AG08395 (cell line): ENCODE results near the gene HSH2D.

ENCODE experiments used
- DNase-seq: peaks from one replicate; pipeline ENCODE4 v3.0.0; 2012; ENCODE audit warnings: mixed read lengths, low spot score

The HSH2D gene

DNA sequence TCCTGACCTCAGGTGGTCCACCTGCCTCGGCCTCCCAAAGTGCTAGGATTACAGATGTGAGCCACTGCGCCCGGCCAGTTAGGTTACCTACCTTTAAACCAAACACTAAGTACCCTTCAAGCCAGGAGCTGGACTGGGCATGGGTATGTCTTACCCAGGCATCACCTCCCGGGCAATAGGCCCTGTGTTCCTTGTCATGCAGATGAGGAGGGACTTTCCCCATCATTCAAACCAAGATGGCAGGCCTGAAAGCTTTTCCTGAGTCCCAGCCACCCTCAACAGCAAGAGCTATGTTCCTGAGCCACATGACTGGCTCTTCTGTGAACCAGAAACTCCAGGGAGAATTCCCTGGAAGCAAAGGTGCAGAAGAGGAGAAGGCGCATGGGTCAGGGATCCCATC is 22.3 kb upstream of the HSH2D start:
- DNase-seq = no peak

DNA sequence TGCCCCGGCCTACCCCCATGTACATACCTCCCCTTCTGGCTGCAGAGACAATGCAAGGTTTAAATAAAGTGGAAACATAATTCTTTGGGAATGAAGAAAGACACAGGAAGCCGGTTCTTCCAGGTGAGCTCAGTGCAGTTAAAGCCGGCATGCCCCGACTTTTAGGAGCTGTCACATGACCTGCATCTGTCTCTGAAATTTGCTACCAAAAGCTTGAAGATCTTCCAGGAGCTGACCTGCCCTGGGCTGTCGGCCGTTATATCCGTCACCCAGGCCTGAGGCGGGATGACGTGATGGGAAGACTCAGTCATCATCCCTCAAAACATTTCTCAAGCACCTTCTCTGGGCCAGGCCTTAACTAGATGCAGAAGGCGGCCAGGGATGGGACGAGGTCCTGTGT is 21.5 kb upstream of the HSH2D start:
- DNase-seq = no peak

DNA sequence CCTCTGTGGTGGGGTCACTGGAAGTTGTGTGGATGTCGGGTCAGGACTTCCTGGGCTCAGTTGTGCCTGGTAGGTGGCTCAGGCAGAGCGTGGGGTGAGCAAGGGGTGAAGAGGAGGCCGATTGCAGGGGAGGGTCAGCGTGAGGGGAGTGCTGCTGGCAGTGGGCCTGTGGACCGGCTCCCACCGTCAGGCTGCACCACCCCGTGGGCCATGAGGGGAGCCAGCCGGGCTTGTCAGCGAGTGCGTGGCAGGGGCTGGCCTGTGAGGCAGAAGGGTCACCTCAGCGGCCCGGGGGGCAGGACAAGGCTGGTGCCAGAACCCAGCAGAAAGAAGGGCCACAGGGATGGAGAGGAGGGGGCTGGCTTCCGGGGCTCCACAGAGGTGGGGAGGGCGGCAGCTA is 18.5 kb upstream of the HSH2D start:
- no peak for DNase-seq

DNA sequence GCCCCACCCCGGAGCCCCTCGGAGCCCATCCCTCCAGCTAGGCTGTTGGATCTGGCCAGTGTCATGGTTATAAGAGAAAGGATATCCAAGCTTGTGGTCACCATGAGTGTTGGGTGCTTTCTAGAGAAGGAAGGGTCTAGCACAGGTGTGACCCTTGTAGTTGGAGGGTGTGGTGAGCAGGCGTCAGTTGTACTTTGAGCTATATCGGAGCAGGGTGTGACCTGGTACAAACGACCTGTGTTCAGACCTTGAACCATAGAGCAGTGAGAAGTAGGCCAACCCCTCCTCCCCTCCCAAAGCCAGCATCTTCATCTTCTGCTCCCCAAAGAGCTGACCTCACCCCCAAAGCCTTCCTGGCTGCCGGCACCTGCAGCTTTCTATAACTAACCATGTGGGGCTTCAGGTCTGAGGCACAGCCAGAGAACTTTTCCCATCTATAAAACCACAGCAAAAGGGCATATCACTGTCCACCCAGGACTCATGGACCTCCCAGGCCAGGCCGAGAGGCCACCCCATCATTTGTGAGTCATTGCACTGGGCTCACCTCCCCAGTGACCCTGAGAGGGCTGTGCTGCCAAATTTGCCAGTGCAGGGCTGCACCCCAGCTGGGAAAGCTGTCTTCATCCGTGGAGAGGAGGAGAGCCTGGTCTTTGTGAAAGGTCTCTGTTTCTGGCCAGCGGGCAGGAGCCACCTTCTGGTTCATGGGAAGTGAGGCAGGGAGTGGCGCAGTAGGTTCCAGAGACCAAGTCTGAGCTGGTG is 17.6 kb upstream of the HSH2D start:
- no peak for DNase-seq

DNA sequence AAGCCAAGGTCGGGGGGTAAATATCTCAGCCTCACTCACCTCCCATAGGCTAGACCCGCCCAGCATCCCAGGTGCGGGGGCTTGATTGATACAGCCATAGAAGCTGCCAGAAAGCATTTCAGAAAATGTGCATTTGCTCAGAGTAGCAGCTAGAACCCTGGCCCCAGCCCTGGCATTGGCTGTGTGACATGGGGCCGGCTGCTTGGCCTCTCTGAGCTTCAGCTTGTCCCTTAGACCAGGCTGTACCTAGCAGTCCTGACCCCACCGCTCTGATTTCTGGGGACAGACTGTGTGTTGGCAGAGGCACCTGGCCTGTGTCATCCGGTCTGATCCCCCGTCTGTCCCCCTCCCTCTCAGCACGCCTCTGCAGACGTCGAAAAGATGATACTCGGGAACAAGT is 16.4 kb upstream of the HSH2D start:
- DNase-seq = no peak

DNA sequence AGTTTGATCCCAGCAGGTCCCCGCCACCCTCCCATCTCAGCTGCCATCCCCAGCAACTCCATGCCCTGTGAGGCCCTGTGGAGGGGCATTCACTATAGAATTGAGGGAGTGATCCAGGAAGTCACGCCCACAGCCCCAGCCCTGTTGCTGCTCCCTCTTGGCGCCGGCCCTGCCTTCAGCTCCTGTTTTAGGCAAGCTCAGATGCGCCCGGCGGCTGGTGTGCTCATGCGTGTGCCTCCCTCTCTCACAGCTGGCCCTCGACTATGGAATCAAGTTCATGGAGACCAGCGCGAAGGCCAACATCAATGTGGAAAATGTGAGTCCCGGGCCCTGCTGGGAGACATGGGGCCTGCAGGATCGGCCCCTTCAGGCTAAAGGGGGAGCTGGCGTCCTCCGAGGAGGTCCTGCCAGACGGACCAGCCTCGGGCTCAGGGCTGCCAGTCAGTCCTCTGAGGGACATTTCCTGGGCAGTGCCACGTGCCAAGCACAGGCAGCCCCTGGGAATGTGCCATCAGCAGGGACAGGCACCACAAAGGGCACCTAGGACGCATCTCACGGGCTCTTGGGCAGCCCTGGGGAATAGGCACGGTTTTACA is 15.6 kb upstream of the HSH2D start:
- DNase-seq = no peak

DNA sequence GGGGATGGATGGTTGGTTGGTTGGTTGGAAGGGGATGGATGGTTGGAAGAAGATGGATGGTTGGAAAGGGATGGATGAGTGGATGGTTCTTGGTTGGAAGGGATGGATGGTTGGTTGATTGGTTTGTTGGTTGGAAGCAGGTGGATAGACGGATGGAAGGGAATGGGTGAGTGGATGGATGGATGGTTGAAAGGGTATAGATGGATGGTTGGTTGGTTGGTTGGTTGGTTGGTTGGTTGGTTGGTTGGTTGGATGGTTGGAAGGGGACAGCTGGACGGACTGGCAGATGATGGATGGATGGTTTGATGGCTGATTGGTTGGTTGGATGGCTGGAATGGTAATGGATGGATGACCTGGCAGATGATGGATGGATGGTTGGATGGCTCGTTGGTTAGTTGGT is 11.8 kb upstream of the HSH2D start:
- DNase-seq = no peak

DNA sequence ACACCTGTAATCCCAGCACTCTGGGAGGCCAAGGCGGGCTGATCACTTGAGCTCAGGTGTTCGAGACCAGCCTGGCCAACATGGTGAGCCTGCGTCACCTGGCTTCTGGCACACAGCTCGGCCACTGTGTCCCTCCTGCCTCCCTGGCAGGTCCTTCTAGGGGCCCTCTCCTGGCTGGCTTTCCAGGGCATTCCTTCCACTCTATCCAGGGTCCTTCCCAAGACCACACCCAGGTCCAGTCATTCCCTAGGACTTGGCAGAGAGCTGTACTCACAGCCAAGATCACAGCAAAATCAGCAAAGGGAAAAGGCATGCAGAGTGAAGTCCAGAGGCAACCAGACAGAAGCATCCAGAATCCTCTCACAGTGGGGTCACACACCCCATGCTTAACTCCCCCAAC is 9.7 kb upstream of the HSH2D start:
- peak; percentile 16 for DNase-seq

DNA sequence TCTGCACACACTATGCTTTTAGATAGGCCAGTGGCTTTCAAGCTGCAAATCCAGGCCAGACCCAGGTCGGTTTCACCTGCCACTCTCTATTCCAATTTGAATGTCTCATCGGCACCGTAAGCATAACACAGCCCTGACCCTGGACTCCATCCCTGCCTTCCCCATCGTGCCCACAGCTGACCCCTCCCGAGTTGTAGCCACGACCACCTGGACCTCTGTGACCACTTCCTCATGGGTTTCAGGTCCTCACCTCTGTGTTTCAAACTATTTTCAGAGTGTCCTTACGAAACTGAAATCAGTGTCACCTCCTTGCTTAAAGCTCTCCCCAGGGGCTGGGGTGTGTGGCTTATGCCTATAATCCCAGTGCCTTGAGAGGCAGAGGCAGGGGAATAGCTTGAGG is 9.0 kb upstream of the HSH2D start:
- no peak for DNase-seq

DNA sequence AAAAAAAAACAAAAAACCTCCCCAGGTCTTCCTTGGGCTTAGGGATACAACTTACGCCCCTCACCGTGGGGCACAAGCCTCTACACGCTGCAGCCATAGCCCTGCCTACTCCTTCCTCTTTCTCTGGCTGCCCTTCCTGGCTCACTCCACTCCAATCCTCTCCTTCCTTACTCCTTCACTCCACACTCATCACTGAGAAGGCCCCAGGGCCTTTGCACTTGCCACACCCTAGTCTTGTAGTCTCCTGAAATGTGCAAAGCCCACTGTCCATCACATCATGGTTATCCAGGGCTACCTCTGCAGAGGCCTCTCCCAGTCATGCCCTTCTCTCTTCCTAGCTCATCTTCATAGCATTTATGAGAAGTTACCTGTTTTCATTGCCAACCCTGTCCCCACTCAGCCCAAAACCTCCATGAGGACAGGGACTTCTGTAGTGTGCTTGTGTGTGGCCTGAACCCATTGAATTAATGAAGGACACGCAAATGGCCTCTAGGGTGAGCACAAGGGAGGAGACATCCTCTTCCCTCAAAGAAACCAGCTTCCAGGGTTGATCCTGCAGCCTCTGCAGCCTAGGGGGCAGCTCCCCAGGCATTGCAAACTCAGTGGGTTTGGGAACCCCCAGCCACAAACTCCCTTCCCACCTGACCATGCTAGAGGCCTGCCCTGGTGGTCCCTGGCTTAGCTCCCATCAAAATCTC is 7.9 kb upstream of the HSH2D start:
- DNase-seq = no peak

DNA sequence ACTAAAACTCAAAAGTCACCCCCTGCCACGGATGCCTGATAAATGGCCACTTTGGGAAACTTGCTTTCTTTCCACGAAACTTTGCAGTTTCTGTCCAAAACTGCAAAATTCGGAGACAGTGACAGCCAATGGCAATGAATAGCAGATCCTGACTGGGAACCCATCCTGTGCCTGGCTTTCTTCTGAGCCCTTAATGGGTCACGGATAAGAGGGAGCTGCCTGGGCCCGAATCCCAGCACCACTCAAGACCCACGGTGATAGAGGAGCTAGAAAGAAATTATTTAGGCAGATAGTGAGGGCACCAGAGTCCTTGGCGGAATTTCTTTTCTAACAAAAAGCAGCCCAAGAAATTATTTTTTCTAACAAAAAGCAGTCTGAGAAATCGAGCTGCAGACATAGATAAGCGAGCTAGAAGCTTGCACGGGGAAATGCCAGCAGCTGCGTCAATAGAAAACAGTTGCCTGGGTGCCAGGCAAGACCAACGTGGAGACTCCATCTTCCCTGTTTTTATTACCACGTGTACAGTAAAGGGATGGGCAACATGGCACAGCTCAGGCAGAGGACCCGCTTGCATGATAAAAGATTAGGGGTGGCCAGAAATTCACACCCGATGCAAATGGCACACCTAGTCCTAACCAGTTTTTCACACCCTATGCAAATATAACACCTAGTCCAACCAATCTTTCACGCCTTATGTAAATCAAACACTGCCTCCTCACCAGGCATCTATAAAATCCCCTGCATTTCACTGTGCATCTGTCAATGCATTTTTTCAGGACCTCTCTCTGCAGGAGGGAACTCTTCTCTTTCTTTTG is 7.1 kb upstream of the HSH2D start:
- no peak for DNase-seq

DNA sequence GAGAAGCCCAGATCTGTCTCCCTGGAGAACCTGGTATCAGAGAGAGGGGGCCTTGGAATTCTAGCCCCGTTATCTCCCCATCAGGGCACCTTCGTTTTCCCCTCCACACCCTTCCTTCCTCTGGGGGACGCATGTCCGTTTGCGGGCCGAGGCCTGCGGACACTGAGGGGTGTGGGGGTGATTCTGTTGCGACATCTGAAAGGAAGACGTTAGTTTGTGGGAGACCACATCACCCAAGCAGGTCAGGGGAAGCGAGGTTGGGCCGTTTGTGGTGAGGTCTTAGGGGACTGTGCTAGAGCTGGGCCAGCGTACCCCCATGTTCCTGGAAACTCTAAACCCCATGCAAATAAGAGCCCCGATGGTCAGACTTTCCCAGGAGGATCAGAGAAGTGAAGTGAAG is 3.7 kb upstream of the HSH2D start:
- no peak for DNase-seq

DNA sequence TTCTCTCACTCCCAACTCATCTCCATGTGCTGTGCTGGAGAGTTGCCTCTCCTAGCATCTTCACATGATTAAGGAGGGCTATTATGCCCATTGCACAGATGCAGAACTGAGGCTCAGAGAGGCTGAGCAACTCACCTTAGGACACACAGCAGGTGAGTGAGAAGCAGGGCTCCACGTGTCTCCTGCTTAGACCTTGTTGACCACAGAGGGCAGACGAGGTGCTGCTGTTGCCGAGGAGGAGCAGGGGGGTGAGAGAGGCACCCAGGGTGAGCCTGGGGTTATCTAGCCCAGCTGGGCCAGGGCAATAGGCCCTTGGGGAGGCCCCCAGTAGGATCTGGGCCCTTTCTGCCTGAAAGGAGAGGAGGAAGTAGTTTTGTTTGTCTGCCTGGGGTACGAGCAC is 2.4 kb upstream of the HSH2D start:
- no peak for DNase-seq

DNA sequence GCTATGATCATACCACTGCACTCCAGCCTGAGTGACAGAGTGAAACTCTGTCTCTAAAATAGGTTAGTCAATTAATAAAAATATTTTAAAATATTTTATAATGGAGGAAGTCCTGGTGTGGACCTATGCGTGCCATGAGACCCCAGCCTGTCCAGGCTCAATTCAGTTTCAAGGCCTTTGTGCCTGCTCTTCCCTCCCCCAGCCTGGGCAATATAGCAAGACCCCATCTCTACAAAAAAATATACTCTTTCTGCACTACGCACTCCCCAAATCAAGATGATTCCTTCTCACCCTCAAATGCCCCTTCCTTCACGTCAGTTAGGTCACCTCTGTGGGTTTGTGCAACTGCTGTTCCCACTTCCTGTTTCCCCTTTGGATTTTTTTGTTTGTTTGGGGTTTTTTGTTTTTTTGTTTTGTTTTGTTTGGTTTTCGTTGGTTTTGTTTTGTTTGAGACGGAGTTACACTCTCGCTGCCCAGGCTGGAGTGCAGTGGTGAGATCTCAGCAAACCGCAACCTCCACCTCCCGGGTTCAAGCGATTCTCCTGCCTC is 1.4 kb upstream of the HSH2D start:
- no peak for DNase-seq

DNA sequence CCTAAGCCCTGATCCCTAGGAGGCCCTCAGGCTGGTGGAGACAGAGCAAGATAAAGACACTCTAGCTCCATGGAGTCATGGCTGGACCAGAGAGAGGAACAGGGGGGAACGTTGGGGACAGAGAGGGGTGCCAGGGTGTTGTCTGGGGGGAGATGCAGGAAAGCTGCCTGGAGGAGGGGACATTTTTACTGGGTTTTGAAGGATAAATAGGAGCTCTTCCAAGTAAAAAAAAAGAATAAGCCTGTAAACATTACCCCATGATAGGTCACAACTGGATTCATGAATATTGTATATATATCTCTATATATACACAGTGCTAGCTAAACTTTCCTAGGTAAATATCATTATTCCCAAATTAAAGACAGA is 714 bp downstream of the HSH2D start:
- DNase-seq = no peak

DNA sequence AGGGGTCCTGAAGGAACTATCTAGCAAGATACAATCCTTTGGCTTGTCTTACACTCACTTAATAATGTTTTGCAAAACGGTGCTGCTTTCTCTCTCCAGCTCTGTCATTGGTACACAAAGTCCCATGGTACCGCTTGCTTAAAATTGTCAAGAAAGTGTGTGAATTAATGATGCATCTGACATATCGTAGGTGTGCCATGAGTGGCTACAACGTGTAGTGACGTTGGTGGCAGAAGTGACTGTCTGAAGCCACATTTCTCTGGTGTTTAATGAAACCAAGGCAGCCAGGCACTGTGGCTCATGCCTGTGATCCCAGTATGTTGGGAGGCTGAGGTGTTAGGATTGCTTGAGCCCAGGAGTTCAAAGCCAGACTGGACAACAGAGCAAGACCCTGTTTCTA is 2.6 kb downstream of the HSH2D start:
- DNase-seq = no peak

DNA sequence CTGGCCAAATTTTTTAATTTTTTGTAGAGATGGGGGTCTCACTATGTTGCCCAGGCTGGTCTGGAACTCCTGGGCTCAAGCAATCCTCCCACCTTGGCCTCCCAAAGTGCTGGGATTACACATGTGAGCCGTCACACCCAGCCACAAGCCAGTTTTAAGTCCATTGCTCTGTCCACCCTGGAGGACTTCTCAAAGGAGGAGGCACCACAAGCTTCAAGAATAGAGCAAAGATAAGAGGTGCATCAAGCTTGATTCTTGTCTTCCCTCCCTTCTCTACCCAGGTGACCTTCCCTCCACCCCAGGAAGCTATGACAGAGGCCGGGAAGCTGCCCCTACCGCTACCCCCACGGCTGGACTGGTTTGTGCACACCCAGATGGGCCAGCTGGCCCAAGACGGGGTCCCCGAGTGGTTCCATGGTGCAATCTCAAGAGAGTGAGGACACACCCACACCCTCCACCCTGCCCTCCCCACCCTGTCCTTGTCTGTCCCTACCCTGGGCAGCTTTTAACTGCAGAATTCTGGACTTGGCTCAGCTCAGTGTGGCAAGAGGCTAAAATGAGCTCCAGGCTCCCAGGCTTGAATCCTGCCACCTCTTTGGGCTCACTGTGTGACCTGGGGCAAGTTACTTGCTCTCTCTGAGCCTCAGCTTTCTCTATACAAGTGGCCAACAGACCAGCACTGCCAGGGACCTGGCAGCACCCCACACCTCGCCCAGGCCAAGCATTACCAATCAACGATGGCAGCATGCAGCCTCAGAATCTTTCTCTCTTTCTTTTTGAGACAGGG is 5.2 kb downstream of the HSH2D start:
- DNase-seq = no peak

DNA sequence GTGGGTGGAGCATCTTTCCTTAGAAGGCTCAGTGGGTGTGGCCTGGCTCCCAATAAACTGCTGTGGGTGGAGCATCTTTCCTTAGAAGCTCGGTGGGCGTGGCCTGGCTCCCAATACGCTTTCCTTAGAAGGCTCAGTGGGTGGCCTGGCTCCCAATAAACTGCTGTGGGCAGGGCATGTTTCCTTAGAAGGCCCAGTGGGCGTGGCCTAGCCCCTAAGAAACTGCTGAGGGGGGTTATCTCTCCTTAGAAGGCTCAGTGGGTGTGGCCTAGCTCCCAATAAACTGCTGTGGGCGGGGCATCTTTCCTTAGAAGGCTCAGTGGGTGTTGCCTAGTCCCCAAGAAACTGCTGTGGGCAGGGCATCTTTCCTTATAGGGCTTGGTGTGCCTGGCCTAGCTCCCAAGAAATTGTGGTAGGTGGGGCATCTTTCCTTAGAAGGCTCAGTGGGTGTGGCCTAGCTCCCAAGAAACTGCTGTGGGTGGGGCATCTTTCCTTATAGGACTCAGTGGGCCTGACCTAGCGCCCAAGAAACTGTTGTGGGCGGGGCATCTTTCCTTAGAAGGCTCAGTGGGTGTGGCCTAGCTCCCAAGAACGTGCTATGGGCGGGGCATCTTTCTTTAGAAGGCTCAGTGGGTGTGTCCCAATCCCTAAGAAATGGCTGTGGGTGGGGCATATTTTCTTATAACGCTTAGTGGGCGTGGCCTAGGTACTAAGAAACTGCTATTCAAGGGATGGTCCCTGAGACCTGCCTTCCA is 10.3 kb downstream of the HSH2D start:
- no peak for DNase-seq

DNA sequence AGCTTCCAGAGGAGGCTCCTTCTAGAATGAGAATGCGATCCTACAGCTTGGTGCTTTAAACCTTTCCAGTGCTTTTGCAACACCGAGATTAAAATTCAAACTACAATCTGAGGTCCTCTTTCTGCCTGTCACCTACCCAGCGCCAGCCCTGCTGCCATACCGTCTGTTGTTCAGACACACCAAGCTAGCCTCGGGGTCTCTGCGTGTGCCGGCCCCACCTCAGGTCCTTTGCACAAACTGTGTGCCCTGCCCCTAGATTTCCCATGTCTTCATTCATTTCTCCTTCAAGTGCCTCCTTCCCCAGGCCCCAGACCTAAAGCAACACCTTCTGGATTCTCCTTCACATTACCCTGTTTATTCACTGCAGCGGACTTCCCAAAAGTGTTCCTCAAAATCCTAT is 11.1 kb downstream of the HSH2D start:
- no peak for DNase-seq

DNA sequence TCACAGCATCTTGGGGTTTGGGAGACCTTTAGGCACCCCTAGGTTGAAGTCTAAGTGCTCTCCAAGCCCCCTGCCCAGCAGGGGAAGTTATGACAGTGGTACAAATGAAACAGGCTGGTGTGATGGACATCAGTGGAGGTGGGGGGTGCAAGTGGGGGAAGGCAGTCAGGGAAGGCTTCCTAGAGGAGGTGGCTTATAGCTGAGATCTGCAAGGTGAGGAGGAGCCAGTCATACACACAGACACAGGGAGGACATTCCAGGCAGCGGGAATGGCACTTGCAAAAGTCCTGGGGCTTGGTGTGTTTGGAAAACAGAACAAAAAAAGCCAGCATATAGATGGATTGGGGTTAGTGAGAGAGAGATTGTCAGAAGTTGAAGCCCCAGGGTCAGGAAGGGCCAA is 11.6 kb downstream of the HSH2D start:
- DNase-seq = no peak

DNA sequence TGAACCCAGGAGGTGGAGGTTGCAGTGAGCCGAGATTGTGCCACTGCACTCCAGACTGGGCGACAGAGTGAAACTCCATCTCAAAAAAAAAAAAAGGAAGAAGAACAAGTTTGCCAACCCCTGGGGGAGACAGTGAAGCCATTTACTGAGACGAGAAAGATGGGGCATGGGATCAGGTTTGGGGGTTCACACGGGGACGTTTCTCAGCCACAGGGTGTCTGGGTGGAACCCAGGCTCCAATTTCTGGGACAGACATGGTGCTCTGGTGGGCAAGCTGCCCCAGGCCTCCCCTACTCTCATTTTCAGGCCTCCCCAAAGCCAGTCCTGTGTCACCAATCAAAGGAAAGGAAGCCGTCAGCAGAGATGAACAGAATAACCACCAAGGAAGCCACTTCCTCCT is 13.4 kb downstream of the HSH2D start:
- no peak for DNase-seq
